Choroid plexus epithelial cell (primary cell): ENCODE results near the gene CIT.
A peak's percentile ranks its signal among the peaks of the same experiment; 100 is the strongest.

ENCODE experiments used
- DNase-seq: peaks from one replicate; pipeline ENCODE4 v3.0.0-alpha.2; 2010; ENCODE audit warnings: low read depth
- H3K4me3 ChIP-seq: 2 replicates; pipeline ENCODE4 v1.5.1; 2011; ENCODE audit warnings: low read depth, mild to moderate bottlenecking, control low read depth, low read length, moderate library complexity
- CTCF ChIP-seq: conservative IDR thresholded peaks from 2 replicates; pipeline ENCODE4 v1.5.1; 2011; ENCODE audit warnings: low read depth, mild to moderate bottlenecking, control low read depth, inconsistent platforms, low read length, moderate library complexity

CIT gene

GRCh38 chr12:119838826-119839600, 38.1 kb downstream of the CIT start:
- TF ChIP-seq CTCF: no peak
- no peak for DNase-seq

GRCh38 chr12:119836781-119837180, 40.3 kb downstream of the CIT start:
- no peak for DNase-seq
- H3K4me3 ChIP-seq: no peak overlapping the region
- no peak for TF ChIP-seq CTCF

More at GRCh38 chr12:119838826-119839600, 38.1 kb downstream of the CIT start:
- H3K4me3 ChIP-seq: no peak overlapping the region

- peak; percentile 50 for TF ChIP-seq CTCF
- DNase-seq: peak; percentile 36
- H3K4me3 ChIP-seq: no peak overlapping the region
Observed at GRCh38 chr12:119835068-119835467, 42.1 kb downstream of the CIT start.

GRCh38 chr12:119829439-119829838, 47.7 kb downstream of the CIT start:
- no peak for TF ChIP-seq CTCF
- DNase-seq: no peak
- no peak overlapping the region for H3K4me3 ChIP-seq

- no peak overlapping the region for H3K4me3 ChIP-seq
- TF ChIP-seq CTCF: no peak
- DNase-seq: no peak
Observed at GRCh38 chr12:119828300-119828699, 48.8 kb downstream of the CIT start.

GRCh38 chr12:119827760-119828159, 49.4 kb downstream of the CIT start:
- no peak for TF ChIP-seq CTCF
- no peak overlapping the region for H3K4me3 ChIP-seq
- DNase-seq: no peak
